Peyer's patch (tissue), 4 donors: ENCODE measurements around the gene FTCDNL1.

Source experiments
- POLR2A ChIP-seq, 2 donors: fragments of 450-650 bp; IDR thresholded peaks; one replicate each; pipeline ENCODE4 v1.5.1; 2017; ENCODE audit warnings: antibody characterized with exemption in 2 of 2, mild to moderate bottlenecking in 2 of 2, moderate library complexity in 2 of 2
- TF ChIP-seq, protein P1 (sequence below), 6 experiments: fragments of 450-650 bp in 4 of 6; fragments of 200-600 bp in 2 of 6; sonication (generic) in 1 of 6; IDR thresholded peaks; one replicate each; pipeline ENCODE4 v1.5.1; 2017 to 2019; ENCODE audit warnings: antibody characterized with exemption in 6 of 6, mild to moderate bottlenecking in 3 of 6, moderate library complexity in 1 of 6

DNA sequence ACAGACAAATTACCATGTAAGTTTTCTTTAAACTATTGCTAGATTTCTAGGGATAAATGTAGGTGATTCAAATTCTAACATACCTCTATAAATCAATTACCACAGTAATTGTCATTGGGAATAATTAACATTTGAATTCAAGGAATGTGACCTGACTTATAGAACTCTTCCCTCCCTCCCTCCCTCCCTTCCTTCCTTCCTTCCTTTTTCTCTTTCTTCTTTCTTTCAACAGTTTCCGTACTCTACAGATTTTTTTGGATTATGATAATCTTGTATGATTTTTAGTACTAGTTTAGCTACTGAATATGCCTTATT, 18.2 kb upstream of the FTCDNL1 start:
- TF ChIP-seq, protein P1, sequence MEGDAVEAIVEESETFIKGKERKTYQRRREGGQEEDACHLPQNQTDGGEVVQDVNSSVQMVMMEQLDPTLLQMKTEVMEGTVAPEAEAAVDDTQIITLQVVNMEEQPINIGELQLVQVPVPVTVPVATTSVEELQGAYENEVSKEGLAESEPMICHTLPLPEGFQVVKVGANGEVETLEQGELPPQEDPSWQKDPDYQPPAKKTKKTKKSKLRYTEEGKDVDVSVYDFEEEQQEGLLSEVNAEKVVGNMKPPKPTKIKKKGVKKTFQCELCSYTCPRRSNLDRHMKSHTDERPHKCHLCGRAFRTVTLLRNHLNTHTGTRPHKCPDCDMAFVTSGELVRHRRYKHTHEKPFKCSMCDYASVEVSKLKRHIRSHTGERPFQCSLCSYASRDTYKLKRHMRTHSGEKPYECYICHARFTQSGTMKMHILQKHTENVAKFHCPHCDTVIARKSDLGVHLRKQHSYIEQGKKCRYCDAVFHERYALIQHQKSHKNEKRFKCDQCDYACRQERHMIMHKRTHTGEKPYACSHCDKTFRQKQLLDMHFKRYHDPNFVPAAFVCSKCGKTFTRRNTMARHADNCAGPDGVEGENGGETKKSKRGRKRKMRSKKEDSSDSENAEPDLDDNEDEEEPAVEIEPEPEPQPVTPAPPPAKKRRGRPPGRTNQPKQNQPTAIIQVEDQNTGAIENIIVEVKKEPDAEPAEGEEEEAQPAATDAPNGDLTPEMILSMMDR (IDR thresholded peaks at IDR 0.05), result no peak
- no peak for TF ChIP-seq POLR2A (IDR thresholded peaks at IDR 0.05)
